Peyer's patch (tissue), 4 donors: Measurements from ENCODE around the gene ZMIZ2.

Source experiments
- POLR2A ChIP-seq, 2 donors: fragments of 450-650 bp; IDR thresholded peaks; one replicate each; pipeline ENCODE4 v1.5.1; 2017; ENCODE audit warnings: antibody characterized with exemption in 2 of 2, mild to moderate bottlenecking in 2 of 2, moderate library complexity in 2 of 2
- TF ChIP-seq, protein P1 (sequence below), 6 experiments: fragments of 450-650 bp in 4 of 6; fragments of 200-600 bp in 2 of 6; sonication (generic) in 1 of 6; IDR thresholded peaks; one replicate each; pipeline ENCODE4 v1.5.1; 2017 to 2019; ENCODE audit warnings: antibody characterized with exemption in 6 of 6, mild to moderate bottlenecking in 3 of 6, moderate library complexity in 1 of 6

DNA sequence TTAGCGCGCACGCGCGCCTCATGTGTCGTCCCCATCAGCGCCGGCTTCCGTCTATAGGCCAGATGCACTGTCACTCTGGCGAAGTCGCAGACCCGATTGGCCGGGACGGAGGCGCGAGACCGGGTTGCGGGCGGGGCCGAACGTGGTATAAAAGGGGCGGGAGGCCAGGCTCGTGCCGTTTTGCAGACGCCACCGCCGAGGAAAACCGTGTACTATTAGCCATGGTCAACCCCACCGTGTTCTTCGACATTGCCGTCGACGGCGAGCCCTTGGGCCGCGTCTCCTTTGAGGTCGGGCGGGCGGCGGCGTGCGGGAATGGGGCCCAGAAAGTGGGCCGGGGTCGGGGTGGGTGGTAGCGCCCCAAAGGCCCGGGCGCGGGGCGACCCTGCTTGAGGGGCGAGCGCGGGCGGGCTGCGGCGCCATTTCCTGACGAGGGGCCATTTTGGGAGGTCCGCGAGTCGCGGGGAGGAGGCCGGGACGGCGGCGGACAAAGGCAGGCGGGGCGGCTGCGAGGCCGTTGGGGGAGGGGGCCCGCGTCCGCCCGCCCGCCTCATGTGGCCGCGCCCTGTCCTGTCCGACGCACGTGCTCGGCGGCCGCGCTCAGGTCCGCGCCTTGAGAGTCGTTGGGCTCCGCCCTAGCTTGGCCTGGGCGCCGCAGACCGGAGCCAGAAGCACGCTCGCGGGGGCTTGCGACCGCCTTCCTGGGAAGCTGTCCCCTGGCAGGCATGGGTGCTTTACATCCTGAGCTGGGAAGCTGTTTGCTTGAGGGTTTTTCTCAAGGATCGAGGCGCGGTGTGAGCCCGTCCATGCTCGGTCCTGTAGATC lies 48.1 kb downstream of the ZMIZ2 start, which contains the start of gene PPIA:
- TF ChIP-seq, protein P1, sequence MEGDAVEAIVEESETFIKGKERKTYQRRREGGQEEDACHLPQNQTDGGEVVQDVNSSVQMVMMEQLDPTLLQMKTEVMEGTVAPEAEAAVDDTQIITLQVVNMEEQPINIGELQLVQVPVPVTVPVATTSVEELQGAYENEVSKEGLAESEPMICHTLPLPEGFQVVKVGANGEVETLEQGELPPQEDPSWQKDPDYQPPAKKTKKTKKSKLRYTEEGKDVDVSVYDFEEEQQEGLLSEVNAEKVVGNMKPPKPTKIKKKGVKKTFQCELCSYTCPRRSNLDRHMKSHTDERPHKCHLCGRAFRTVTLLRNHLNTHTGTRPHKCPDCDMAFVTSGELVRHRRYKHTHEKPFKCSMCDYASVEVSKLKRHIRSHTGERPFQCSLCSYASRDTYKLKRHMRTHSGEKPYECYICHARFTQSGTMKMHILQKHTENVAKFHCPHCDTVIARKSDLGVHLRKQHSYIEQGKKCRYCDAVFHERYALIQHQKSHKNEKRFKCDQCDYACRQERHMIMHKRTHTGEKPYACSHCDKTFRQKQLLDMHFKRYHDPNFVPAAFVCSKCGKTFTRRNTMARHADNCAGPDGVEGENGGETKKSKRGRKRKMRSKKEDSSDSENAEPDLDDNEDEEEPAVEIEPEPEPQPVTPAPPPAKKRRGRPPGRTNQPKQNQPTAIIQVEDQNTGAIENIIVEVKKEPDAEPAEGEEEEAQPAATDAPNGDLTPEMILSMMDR (IDR thresholded peaks at IDR 0.05) = no peak
- peak; percentile 85 to 96 for TF ChIP-seq POLR2A (IDR thresholded peaks at IDR 0.05)
